OCI-M1 (cell line): ENCODE data around the gene SELENOP.
"Not testable (repeated sequence)": the region's sequence is repeated elsewhere in the genome, so short reads cannot be mapped to it uniquely, and the experiment has no call there.

Experiments
- DNase-seq: peaks from one replicate; lab custom pipeline; 2025; lab: John Stamatoyannopoulos, UW

The SELENOP gene

GRCh38 chr5:42811591-42812446 is at the start of gene SELENOP:
Gene SELENOP (minus strand): TSS chr5:42811892. CDS start chr5:42808353, 3,539 bp downstream.
- peak; percentile 73 for DNase-seq

GRCh38 chr5:42858687-42859086 is 47.0 kb upstream of the SELENOP start:
- DNase-seq, result no peak

- DNase-seq, result peak; percentile 37
Measured at GRCh38 chr5:42858031-42858643, 46.4 kb upstream of the SELENOP start.

GRCh38 chr5:42855811-42856210 is 44.1 kb upstream of the SELENOP start:
- no peak for DNase-seq

- DNase-seq, result no peak
Measured at GRCh38 chr5:42855386-42855785, 43.7 kb upstream of the SELENOP start.

GRCh38 chr5:42854795-42855194 is 43.1 kb upstream of the SELENOP start:
- DNase-seq, result peak; percentile 27

- no peak for DNase-seq
Measured at GRCh38 chr5:42852826-42853225, 41.1 kb upstream of the SELENOP start.

- no peak for DNase-seq
Measured at GRCh38 chr5:42851481-42851880, 39.8 kb upstream of the SELENOP start.

- no peak for DNase-seq
Measured at GRCh38 chr5:42848545-42848944, 36.9 kb upstream of the SELENOP start.

- DNase-seq, result not testable (repeated sequence)
Measured at GRCh38 chr5:42844408-42844807, 32.7 kb upstream of the SELENOP start.

- no peak for DNase-seq
Measured at GRCh38 chr5:42843675-42844292, 32.1 kb upstream of the SELENOP start.

GRCh38 chr5:42842921-42843641 is 31.4 kb upstream of the SELENOP start:
- no peak for DNase-seq

GRCh38 chr5:42840842-42841567 is 29.3 kb upstream of the SELENOP start:
- no peak for DNase-seq

- peak; percentile 73 for DNase-seq
Measured at GRCh38 chr5:42840269-42840668, 28.6 kb upstream of the SELENOP start.

GRCh38 chr5:42839196-42839595 is 27.5 kb upstream of the SELENOP start:
- DNase-seq, result no peak

- no peak for DNase-seq
Measured at GRCh38 chr5:42837601-42838000, 25.9 kb upstream of the SELENOP start.

- no peak for DNase-seq
Measured at GRCh38 chr5:42836070-42836769, 24.5 kb upstream of the SELENOP start.

- DNase-seq, result no peak
Measured at GRCh38 chr5:42832060-42832459, 20.4 kb upstream of the SELENOP start.

- no peak for DNase-seq
Measured at GRCh38 chr5:42830924-42831323, 19.2 kb upstream of the SELENOP start.

GRCh38 chr5:42828671-42829070 is 17.0 kb upstream of the SELENOP start:
- no peak for DNase-seq
